ENCODE results near the gene LAMB4.
"Not testable (repeated sequence)": the region's sequence is repeated elsewhere in the genome, so short reads cannot be mapped to it uniquely, and the experiment has no call there.

LAMB4 gene

DNA sequence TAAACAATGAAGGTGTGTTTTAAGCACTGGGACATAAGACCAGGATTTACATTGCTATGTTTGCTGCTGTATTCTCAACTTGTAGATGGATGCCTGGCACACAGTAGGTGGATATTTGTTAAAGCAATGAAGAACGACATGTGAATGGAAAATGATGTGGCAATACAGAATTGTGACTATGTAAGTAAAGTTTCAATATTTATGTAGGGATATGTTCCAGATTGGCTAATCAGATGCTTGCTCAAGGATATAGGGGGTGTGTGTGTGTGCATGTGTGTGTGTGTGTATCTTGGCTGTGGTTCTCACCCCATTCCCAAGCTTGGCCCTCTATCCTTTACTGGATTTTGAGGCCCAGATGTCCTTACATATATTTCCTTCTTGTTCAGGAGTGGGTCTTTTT is 84.5 kb downstream of the LAMB4 start:
- DNase-seq = no peak

GRCh38 chr7:108045154-108045553 is 85.0 kb downstream of the LAMB4 start:
- DNase-seq = no peak

DNA sequence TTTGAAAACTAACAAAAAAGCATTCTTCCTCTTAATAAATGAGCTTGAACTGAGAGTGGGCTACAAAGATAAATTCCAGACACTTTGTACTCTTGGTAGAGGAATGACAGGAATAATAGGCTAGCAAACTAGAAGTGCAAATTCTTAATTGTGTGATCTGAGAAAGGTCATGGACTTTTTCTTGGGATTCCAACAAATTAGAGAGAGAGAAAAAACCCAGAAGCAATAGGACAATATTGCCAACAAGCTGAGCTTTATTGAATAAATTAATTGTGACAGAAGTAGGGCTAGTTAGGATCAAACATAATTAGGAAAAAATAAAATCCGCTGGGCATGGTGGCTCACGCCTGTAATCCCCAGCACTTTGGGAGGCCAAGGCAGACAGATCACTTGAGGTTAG is 85.8 kb downstream of the LAMB4 start:
- no peak for DNase-seq

- DNase-seq = no peak
Measured at GRCh38 chr7:108038986-108039385, 91.2 kb downstream of the LAMB4 start.

DNA sequence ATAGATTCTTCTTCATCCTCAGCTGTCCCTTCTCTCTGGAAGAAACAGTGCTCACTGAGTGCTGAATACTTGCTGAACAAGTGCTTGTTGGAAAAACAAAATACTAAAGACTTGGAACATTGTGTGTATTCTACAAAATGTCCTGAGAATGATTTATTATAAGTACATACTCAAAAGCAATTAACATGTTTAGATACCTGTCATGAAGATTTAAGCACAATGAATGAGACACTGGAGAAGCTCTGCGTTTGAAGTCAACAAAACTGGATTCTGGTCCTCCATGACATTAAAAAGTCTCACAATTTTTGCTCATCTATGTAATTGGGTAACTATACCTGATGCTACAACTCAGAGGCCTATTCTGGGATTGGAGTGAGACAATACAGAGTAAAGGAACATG is 92.4 kb downstream of the LAMB4 start:
- no peak for DNase-seq

- no peak for DNase-seq
Measured at GRCh38 chr7:108037140-108037539, 93.0 kb downstream of the LAMB4 start.

DNA sequence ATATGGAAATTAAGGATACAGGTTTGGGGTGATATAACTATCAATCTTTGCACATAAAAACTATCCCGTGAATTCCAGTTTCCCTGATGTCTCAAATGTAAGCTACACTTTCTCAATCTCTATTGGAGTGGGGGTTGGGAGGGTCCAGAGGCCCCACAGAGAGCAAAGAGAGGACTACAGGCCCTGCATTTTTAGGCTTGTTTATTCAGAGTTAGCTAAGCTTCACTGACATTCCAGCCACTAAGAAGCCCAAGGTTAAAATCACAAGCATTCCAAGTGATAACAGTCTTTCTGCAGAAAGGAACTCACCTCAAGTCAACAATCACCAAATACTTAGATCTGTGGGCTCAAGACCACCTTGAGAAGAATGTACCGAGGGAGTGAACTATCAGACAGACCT is 95.6 kb downstream of the LAMB4 start:
- DNase-seq = no peak

- no peak for DNase-seq
Measured at GRCh38 chr7:108033776-108034497, 96.2 kb downstream of the LAMB4 start.

GRCh38 chr7:108033309-108033708 is 96.9 kb downstream of the LAMB4 start:
- DNase-seq = not testable (repeated sequence)

GRCh38 chr7:108030516-108030915 is 99.6 kb downstream of the LAMB4 start:
- no peak for DNase-seq

DNA sequence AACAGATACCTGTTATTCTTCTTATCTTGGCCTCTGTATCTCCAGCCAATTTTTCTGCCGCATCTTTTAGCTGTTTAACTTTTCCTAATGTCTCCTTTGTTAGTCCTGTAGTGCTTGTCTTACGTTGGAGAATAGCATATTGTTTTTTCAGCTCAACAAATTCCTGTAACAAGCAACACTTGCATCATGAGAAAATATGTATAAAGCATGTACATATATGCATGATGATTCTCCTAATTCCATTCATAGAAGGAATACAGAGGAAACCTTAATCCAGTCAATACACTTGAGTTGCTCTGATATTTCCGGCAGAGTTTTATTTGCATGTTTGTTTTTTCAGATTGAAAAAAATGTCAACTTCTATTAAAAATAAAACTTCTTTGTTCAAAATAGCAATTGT is 101.1 kb downstream of the LAMB4 start:
- DNase-seq = no peak

DNA sequence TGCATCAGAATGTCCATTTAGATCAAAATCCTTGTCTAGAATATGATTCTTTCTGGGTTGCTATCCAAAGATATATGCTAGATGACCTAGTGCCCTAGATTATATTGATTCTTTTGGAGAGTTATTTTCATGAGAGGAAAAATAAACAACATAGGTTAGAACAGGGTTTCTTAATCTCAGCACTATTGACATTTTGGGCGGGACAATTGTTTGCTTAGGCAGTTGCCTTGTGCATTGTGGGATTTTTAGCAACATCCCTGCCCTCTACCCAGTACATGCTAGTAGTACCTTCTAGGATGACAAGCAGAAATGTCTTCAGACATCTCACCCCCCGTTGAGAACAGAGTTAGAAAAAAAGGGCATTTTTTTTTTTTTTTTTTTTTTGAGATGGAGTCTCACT is 102.0 kb downstream of the LAMB4 start:
- no peak for DNase-seq

DNA sequence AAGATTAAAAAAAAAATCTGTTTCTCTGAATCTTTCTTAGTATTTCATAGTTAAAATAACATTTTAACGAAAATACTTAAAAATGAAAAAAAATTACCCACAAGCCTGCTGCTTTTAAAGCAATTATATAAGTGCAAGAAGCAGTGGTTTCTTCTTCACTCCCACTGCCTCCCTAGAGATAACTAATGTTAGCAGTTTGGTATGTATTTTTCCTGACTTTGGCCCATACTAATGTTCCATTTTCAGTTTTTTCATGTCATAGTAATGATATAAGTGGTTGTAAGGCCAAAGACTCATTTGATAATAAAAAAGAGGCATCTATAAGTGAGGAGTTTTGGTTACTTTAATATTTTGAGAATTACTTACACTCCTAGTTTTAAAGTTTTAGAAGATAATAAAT is 102.9 kb downstream of the LAMB4 start:
- no peak for DNase-seq

DNA sequence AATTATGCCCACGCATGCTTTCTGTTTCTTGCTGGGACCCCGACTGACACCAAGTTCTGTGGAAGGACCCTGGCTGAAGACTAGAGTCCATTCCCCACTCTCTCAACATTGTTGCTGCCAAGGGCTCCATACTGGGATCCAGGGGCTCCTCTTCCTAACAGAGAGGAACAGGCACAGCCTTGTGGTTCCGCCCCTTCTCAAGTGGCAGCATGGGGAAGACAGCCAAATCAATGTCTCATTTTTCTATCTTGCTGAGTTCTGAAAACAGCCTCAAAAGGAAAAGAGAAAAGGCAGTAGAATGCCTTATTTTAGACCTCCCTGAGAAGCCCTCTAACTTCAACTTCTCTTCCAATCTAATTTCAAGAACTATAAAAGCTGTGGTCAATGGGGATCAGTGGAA is 103.5 kb downstream of the LAMB4 start:
- DNase-seq = no peak

DNA sequence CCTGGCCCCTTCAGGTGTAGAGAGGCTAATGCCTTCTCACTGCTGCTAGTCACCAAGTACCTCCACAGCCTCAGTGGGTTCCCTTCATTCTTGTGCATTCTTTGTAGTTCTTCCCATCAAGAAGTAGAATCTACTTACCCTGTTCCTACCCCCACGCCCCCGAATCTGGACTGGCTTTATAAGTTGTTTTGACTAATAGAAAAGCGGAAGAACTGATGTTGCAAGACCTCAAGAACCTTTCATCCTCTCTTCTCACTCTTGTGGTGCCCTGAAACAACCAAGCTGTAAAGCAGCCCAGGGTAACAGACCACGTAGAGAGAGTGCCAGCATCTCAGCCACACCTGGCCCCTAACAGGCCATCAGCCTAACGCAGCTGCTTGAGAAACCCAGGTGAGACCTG is 104.0 kb downstream of the LAMB4 start:
- no peak for DNase-seq

GRCh38 chr7:108024538-108024937 is 105.6 kb downstream of the LAMB4 start:
- DNase-seq = no peak

DNA sequence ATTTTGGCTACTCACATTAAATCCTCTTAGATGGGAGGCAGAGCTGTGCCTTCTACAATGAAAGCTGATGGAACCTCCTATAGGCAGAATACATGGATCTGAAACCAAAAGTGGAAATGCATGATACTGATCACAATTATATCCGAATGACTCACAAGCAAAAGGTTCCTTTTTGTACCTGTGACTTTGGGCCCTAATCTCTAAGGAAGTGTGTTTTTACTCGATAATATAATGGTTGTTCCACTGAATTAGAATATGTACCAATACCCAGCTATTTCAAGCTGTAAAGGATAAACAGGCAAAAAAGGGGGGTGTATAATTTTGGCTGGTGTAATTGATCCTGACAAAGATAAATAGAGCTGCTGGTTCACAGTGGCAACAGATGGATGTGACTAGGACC is 109.6 kb downstream of the LAMB4 start:
- DNase-seq = no peak

- no peak for DNase-seq
Measured at GRCh38 chr7:108018668-108019067, 111.5 kb downstream of the LAMB4 start.

- DNase-seq = no peak
Measured at GRCh38 chr7:108017776-108018151, 112.4 kb downstream of the LAMB4 start.

DNA sequence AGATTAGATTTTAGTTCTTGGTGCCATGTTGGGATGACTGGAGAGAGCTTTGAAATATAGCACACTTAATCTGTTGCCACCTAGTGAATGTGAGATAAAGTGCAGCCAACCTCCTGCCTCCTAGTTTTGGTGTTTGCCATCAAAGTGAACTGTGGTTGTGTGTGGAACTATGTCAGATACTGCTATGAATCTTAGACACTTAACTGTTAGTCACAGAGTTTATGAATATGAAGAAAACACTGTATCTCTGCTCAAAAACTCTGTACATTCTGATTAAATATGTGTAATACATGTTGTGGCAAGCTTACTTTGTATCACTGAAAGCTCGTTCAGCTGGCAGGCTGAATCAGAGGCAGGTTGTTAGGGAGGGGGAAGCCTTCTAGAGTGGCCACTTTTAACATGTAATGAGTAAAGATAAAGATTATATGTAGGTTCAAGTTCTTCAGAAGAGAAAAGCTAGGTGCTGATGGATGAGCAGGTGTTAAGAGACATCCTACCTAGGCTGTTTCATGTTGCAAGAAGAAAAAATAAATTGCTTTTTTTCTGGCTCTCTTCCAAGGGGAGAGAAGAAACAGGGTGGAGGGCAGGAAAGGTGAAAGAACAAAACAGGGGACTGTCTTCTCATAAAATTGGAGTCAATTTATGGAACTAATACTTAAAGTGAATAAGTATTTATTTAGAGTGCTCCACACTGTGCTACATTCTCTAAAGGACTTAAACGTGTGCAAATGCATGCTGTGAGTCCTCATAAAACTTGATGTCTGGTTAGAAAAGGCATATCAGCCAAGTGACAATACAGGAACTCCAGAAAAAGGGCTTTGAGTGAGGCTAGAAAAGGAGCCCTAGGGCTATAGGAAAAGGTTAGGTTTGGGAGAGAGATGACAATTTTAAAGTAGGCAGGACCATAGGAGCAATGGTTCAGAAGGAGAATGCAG is 113.1 kb downstream of the LAMB4 start:
- peak in 1 of 51 donors; percentile 8 for DNase-seq

GRCh38 chr7:108015740-108016139 is 114.4 kb downstream of the LAMB4 start:
- DNase-seq = no peak

GRCh38 chr7:108014747-108015682 is 115.1 kb downstream of the LAMB4 start:
- no peak for DNase-seq

All from hypothalamus (tissue), 51 donors.